Mesendoderm (in vitro differentiated cells): ENCODE measurements around the gene CTSO.
"Not testable (repeated sequence)": the region's sequence is repeated elsewhere in the genome, so short reads cannot be mapped to it uniquely, and the experiment has no call there.

Experiments
- DNase-seq: peaks from one replicate; pipeline ENCODE4 v3.0.0; 2013
- H2AK5ac ChIP-seq: 2 replicates; pipeline ENCODE4 v1.6.1; 2013; ENCODE audit warnings: low read length, inconsistent platforms
- H2BK120ac ChIP-seq: 2 replicates; pipeline ENCODE4 v1.6.1; 2013; ENCODE audit warnings: low read depth, mild to moderate bottlenecking, low read length, moderate library complexity, mixed read lengths
- H2BK15ac ChIP-seq: replicated peaks from 2 replicates; pipeline ENCODE4 v1.6.1; 2013; ENCODE audit warnings: low read depth, mild to moderate bottlenecking, moderate library complexity
- H2BK5ac ChIP-seq: 2 replicates; pipeline ENCODE4 v1.6.1; 2013; ENCODE audit warnings: low read length, inconsistent platforms
- H3K18ac ChIP-seq: 2 replicates; pipeline ENCODE4 v1.6.1; 2013; ENCODE audit warnings: mild to moderate bottlenecking, low read length, mixed read lengths
- H3K23ac ChIP-seq: one replicate; pipeline ENCODE4 v1.6.1; 2013; ENCODE audit warnings: low read length
- H3K27ac ChIP-seq: 2 replicates; pipeline ENCODE4 v1.5.1; 2013; ENCODE audit warnings: low read depth, mild to moderate bottlenecking, inconsistent platforms, low read length, moderate library complexity
- H3K27me3 ChIP-seq: 2 replicates; pipeline ENCODE4 v1.6.1; 2013; ENCODE audit warnings: low read length, control low read depth, mild to moderate bottlenecking, inconsistent platforms; ENCODE audit not compliant: insufficient read depth, poor library complexity
- H3K36me3 ChIP-seq: 2 replicates; pipeline ENCODE4 v1.6.1; 2013; ENCODE audit warnings: low read length, inconsistent platforms; ENCODE audit not compliant: control insufficient read depth, insufficient read depth
- H3K4ac ChIP-seq: one replicate; pipeline ENCODE4 v1.6.1; 2013; ENCODE audit warnings: low read depth, mild to moderate bottlenecking, low read length, moderate library complexity
- H3K4me1 ChIP-seq: 2 replicates; pipeline ENCODE4 v1.6.1; 2013; ENCODE audit warnings: low read depth, low read length, inconsistent platforms; ENCODE audit not compliant: control insufficient read depth
- H3K4me2 ChIP-seq: 2 replicates; pipeline ENCODE4 v1.6.1; 2013; ENCODE audit warnings: low read length
- H3K4me3 ChIP-seq: 2 replicates; pipeline ENCODE4 v1.5.1; 2013; ENCODE audit warnings: mild to moderate bottlenecking, low read length
- H3K56ac ChIP-seq: one replicate; pipeline ENCODE4 v1.6.1; 2013; ENCODE audit warnings: low read length
- H3K79me1 ChIP-seq: 2 replicates; pipeline ENCODE4 v1.6.1; 2013; ENCODE audit warnings: low read length, inconsistent platforms
- H3K79me2 ChIP-seq: 2 replicates; pipeline ENCODE4 v1.6.1; 2013; ENCODE audit warnings: mild to moderate bottlenecking, low read length; ENCODE audit not compliant: control insufficient read depth, insufficient read depth
- H3K9ac ChIP-seq: 2 replicates; pipeline ENCODE4 v1.6.1; 2013; ENCODE audit warnings: low read length, inconsistent platforms
- H4K5ac ChIP-seq: one replicate; pipeline ENCODE4 v1.6.1; 2013; ENCODE audit warnings: low read length
- H4K8ac ChIP-seq: one replicate; pipeline ENCODE4 v1.6.1; 2013; ENCODE audit warnings: low read depth, mild to moderate bottlenecking, control low read depth, low read length, moderate library complexity
- WGBS: extraction: QIAGEN DNeasy Blood & Tissue Kit; methylation state at CpG from one replicate; pipeline ENCODE4 v1.1.7; 2013; ENCODE audit warnings: low lambda C conversion rate, missing lambda C conversion rate; ENCODE audit not compliant: insufficient coverage; ENCODE audit errors: extremely low coverage; 5-methylcytosine and 5-hydroxymethylcytosine counted together

CTSO gene

DNA sequence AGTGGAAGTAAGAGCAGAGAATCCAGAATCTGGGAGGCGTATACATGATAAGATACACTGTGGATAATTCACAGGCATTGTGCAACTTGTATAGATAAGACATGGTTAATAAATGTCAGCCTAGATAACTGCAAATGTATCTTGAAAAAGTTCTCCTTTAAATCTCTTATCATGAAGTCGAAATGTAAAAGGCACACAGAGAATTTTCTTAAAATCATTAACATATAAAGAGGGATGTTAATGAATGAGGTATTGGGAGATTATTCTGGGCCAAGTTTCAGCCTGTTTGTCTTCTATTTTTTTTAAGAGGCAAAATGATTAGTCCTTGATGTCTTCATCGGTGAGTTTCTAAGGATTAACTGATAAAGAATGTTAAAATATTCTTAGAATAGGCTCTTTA lies 49.3 kb downstream of the CTSO start:
- Histone ChIP-seq H3K4me1 (no peaks in the 10 kb centered on the region), H3K18ac (no peak overlapping the region), H3K9ac (no peak overlapping the region), H2BK15ac (no peak overlapping the region), H4K5ac (no peak overlapping the region), H3K4ac (no peak overlapping the region), H3K79me2 (no peaks in the 10 kb centered on the region), H4K8ac (no peak overlapping the region), H2BK120ac (no peak overlapping the region), H3K36me3 (no peaks in the 10 kb centered on the region), H3K27me3 (no peaks in the 10 kb centered on the region), H3K23ac (no peak overlapping the region), H2AK5ac (no peak overlapping the region), H2BK5ac (no peak overlapping the region), H3K79me1 (no peaks in the 10 kb centered on the region), H3K56ac (no peak overlapping the region), H3K4me3 (no peak overlapping the region), H3K4me2 (no peak overlapping the region), H3K27ac (no peak overlapping the region)
- WGBS: no CpG with 5 or more reads among the region's 3 CpGs
- no peak for DNase-seq

DNA sequence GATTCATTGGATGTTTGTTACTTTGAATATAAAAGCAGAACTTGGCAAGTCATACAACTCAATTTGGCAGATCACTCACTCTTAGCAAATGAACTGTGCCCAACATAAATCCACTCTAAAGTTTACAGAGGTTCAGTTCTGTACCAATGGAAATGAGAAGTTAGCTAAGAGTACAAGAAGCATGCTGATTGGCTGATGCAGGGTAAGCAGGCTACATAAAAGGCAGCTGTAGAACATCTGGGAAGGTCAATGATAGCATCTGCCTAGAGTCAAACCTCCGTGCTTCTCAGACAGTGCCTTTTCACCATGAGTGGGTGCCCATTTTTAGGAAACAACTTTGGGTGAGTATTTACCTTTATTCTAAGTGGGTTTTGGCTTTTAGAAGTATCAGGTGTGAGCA lies 50.2 kb downstream of the CTSO start, which contains the start of gene TDO2:
TDO2 (plus strand) TSS at position 244 of the 400 bp plus-strand sequence; CDS start at position 307, 63 bp downstream.
- WGBS: no CpG with 5 or more reads among the region's 1 CpG
- Histone ChIP-seq H2BK5ac (peak within 1 kb of the TSS; percentile 15), H2AK5ac (no peak within 1 kb of the TSS), H3K23ac (no peak within 1 kb of the TSS), H3K27me3 (no peaks in the 10 kb centered on the region), H4K8ac (no peak within 1 kb of the TSS), H3K4me1 (no peaks in the 10 kb centered on the region), H3K4me3 (no peak within 1 kb of the TSS), H2BK15ac (peak within 1 kb of the TSS; percentile 27), H3K79me1 (no peaks in the 10 kb centered on the region), H3K56ac (no peak within 1 kb of the TSS), H3K4me2 (no peak within 1 kb of the TSS), H3K27ac (peak within 1 kb of the TSS; percentile 36), H4K5ac (no peak within 1 kb of the TSS), H3K9ac (no peak within 1 kb of the TSS), H3K36me3 (no peaks in the 10 kb centered on the region), H3K4ac (no peak within 1 kb of the TSS), H3K18ac (no peak within 1 kb of the TSS), H3K79me2 (no peaks in the 10 kb centered on the region), H2BK120ac (no peak within 1 kb of the TSS)
- no peak for DNase-seq

DNA sequence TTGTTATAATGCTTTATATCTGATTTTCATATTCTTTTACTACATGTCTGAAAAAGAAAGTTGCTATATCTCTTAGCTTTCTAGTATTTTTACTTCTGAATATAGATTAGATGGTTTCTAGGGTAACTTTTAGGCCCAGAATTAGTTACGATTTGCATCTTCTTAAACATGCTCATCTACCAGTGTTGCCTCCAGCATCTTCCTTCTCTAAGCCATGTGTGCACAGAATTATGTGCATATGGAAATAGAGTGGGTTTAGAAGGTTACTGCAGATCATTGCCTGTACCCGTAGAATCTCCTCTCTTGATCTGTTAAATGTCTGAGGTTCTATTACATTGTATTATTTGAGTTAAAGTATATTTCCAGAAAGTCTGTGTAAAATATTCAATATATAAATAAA lies 52.7 kb downstream of the CTSO start:
- Histone ChIP-seq H3K18ac (no peak overlapping the region), H3K79me1 (no peaks in the 10 kb centered on the region), H3K27me3 (no peaks in the 10 kb centered on the region), H4K5ac (no peak overlapping the region), H2BK5ac (no peak overlapping the region), H4K8ac (no peak overlapping the region), H3K36me3 (no peaks in the 10 kb centered on the region), H2BK120ac (no peak overlapping the region), H3K79me2 (no peaks in the 10 kb centered on the region), H2BK15ac (no peak overlapping the region), H3K23ac (no peak overlapping the region), H3K4me2 (no peak overlapping the region), H2AK5ac (no peak overlapping the region), H3K4ac (no peak overlapping the region), H3K4me1 (no peaks in the 10 kb centered on the region), H3K56ac (no peak overlapping the region), H3K4me3 (no peak overlapping the region), H3K27ac (no peak overlapping the region), H3K9ac (no peak overlapping the region)
- no CpG with 5 or more reads among the region's 2 CpGs for WGBS
- no peak for DNase-seq

GRCh38 chr4:155900381-155900780 lies 53.3 kb downstream of the CTSO start:
- Histone ChIP-seq H3K9ac (no peak overlapping the region), H3K4me3 (no peak overlapping the region), H2BK5ac (no peak overlapping the region), H3K18ac (no peak overlapping the region), H3K79me1 (no peaks in the 10 kb centered on the region), H2AK5ac (no peak overlapping the region), H3K36me3 (no peaks in the 10 kb centered on the region), H3K27me3 (no peaks in the 10 kb centered on the region), H3K23ac (no peak overlapping the region), H2BK15ac (no peak overlapping the region), H3K27ac (peak overlapping the region; percentile 17), H4K5ac (no peak overlapping the region), H3K4ac (no peak overlapping the region), H2BK120ac (no peak overlapping the region), H3K56ac (no peak overlapping the region), H3K79me2 (no peaks in the 10 kb centered on the region), H3K4me1 (no peaks in the 10 kb centered on the region), H3K4me2 (no peak overlapping the region), H4K8ac (no peak overlapping the region)
- WGBS: no CpG with 5 or more reads among the region's 1 CpG
- DNase-seq: peak; percentile 66

DNA sequence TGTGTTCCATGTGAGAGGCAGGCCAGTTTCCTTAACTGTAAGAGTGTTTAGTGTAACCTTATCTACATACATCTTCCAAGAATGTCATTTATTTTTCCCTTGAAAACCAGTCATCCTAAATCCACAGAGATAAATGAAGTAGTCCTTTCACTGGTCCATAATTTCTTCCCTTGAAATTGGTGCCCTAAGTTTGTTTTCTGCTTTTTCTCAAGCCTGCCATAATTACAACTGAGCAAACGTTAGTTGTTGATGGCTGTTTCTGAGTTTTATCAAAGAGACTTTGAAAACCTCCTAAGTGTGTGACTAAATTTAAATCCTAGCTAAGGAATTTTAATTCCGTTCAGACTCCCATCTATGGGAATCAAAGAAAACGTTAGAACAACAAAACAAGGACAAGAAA lies 53.8 kb downstream of the CTSO start:
- no CpG with 5 or more reads among the region's 3 CpGs for WGBS
- Histone ChIP-seq H3K4me1 (no peaks in the 10 kb centered on the region), H3K79me2 (no peaks in the 10 kb centered on the region), H4K5ac (no peak overlapping the region), H3K27ac (no peak overlapping the region), H3K27me3 (no peaks in the 10 kb centered on the region), H2BK5ac (no peak overlapping the region), H2AK5ac (no peak overlapping the region), H3K9ac (no peak overlapping the region), H2BK15ac (no peak overlapping the region), H3K79me1 (no peaks in the 10 kb centered on the region), H4K8ac (no peak overlapping the region), H3K36me3 (no peaks in the 10 kb centered on the region), H3K18ac (no peak overlapping the region), H3K56ac (no peak overlapping the region), H3K23ac (no peak overlapping the region), H3K4me2 (no peak overlapping the region), H2BK120ac (no peak overlapping the region), H3K4ac (no peak overlapping the region), H3K4me3 (no peak overlapping the region)
- no peak for DNase-seq

- not testable (repeated sequence) for H3K9ac ChIP-seq, DNase-seq, H3K4me1 ChIP-seq, H3K18ac ChIP-seq, H3K23ac ChIP-seq, H2BK5ac ChIP-seq, H2BK120ac ChIP-seq, H3K36me3 ChIP-seq, H3K56ac ChIP-seq, H3K27me3 ChIP-seq, H4K5ac ChIP-seq, H3K79me1 ChIP-seq, H2AK5ac ChIP-seq, H3K4me3 ChIP-seq, H4K8ac ChIP-seq, H3K27ac ChIP-seq, H2BK15ac ChIP-seq, H3K4ac ChIP-seq, H3K4me2 ChIP-seq, H3K79me2 ChIP-seq
- no CpG with 5 or more reads among the region's 2 CpGs for WGBS
Measured at GRCh38 chr4:155898371-155898770, 55.3 kb downstream of the CTSO start.
